ENCODE results near the gene RC3H1.

DNA sequence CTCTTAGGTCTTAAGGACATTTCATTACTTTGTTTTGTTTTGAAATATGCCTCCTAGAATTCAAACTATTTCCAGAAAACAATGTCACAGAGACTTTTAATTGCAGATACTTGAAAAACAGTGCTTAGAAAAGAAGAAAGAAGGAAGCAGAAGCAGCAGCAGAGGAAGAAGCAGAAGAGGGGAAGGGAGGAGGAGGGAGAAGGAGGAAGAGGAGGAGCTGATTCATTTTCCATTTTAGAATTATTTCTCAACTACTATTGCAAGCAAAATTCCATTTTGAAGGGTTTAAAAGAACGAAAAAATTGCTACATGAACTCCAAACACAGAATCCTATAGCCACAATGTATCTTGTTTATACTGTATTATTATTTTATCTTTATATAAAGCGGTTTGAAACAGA, 13.9 kb downstream of the RC3H1 start:
- TF ChIP-seq, protein P1, sequence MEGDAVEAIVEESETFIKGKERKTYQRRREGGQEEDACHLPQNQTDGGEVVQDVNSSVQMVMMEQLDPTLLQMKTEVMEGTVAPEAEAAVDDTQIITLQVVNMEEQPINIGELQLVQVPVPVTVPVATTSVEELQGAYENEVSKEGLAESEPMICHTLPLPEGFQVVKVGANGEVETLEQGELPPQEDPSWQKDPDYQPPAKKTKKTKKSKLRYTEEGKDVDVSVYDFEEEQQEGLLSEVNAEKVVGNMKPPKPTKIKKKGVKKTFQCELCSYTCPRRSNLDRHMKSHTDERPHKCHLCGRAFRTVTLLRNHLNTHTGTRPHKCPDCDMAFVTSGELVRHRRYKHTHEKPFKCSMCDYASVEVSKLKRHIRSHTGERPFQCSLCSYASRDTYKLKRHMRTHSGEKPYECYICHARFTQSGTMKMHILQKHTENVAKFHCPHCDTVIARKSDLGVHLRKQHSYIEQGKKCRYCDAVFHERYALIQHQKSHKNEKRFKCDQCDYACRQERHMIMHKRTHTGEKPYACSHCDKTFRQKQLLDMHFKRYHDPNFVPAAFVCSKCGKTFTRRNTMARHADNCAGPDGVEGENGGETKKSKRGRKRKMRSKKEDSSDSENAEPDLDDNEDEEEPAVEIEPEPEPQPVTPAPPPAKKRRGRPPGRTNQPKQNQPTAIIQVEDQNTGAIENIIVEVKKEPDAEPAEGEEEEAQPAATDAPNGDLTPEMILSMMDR (IDR thresholded peaks at IDR 0.05), result no peak
- TF ChIP-seq POLR2A (IDR thresholded peaks at IDR 0.05), result no peak
- no peak for TF ChIP-seq POLR2AphosphoS5 (IDR thresholded peaks at IDR 0.05)
- TF ChIP-seq EP300 (IDR thresholded peaks at IDR 0.05), result no peak

Data from gastroesophageal sphincter (tissue), 3 donors.